Measurements from ENCODE around the gene TNFRSF8.

Gene TNFRSF8

GRCh38 chr1:12185918-12186678 lies 123.0 kb downstream of the TNFRSF8 start:
- H3K27me3 ChIP-seq (ENCODE audit: control insufficient read depth in 1 of 2, insufficient read depth in 2 of 2, low read length in 2 of 2): no peaks in the 10 kb centered on the region
- H3K9me3 ChIP-seq (ENCODE audit: control insufficient read depth in 2 of 2, low read length in 2 of 2): no peaks in the 10 kb centered on the region
- H3K27ac ChIP-seq (ENCODE audit: low read length): peak overlapping the region; percentile 86
- peak overlapping the region in 1 of 2 donors; percentile 51 for H3K9ac ChIP-seq (ENCODE audit: low read length in 2 of 2)
- H3K4me3 ChIP-seq (ENCODE audit: low read length in 2 of 2): peak overlapping the region in 1 of 2 donors; percentile 52
- peaks cover 0 to 5% of the 10 kb centered on the region in 2 donors for H3K36me3 ChIP-seq (ENCODE audit: control insufficient read depth in 2 of 2, insufficient read depth in 2 of 2, low read length in 2 of 2)
- peaks cover 59% of the 10 kb centered on the region for H3K4me1 ChIP-seq (ENCODE audit: control insufficient read depth, insufficient read depth, low read length)

GRCh38 chr1:12186679-12186985 lies 123.5 kb downstream of the TNFRSF8 start:
- Histone ChIP-seq H3K4me3 (ENCODE audit: low read length in 2 of 2) (no peak overlapping the region), H3K9me3 (ENCODE audit: control insufficient read depth in 2 of 2, low read length in 2 of 2) (no peaks in the 10 kb centered on the region), H3K4me1 (ENCODE audit: control insufficient read depth, insufficient read depth, low read length) (peaks cover 54% of the 10 kb centered on the region), H3K36me3 (ENCODE audit: control insufficient read depth in 2 of 2, insufficient read depth in 2 of 2, low read length in 2 of 2) (peaks cover 0 to 7% of the 10 kb centered on the region in 2 donors), H3K27me3 (ENCODE audit: control insufficient read depth in 1 of 2, insufficient read depth in 2 of 2, low read length in 2 of 2) (no peaks in the 10 kb centered on the region), H3K9ac (ENCODE audit: low read length in 2 of 2) (no peak overlapping the region), H3K27ac (ENCODE audit: low read length) (peak overlapping the region; percentile 86)

GRCh38 chr1:12188115-12188514 lies 125.0 kb downstream of the TNFRSF8 start:
- no peaks in the 10 kb centered on the region for H3K27me3 ChIP-seq (ENCODE audit: control insufficient read depth in 1 of 2, insufficient read depth in 2 of 2, low read length in 2 of 2)
- H3K4me3 ChIP-seq (ENCODE audit: low read length in 2 of 2): no peak overlapping the region
- peaks cover 41% of the 10 kb centered on the region for H3K4me1 ChIP-seq (ENCODE audit: control insufficient read depth, insufficient read depth, low read length)
- H3K9me3 ChIP-seq (ENCODE audit: control insufficient read depth in 2 of 2, low read length in 2 of 2): no peaks in the 10 kb centered on the region
- no peak overlapping the region for H3K9ac ChIP-seq (ENCODE audit: low read length in 2 of 2)
- peaks cover 5 to 11% of the 10 kb centered on the region in 2 donors for H3K36me3 ChIP-seq (ENCODE audit: control insufficient read depth in 2 of 2, insufficient read depth in 2 of 2, low read length in 2 of 2)
- H3K27ac ChIP-seq (ENCODE audit: low read length): no peak overlapping the region

GRCh38 chr1:12188657-12189327 lies 125.7 kb downstream of the TNFRSF8 start:
- Histone ChIP-seq H3K27me3 (ENCODE audit: control insufficient read depth in 1 of 2, insufficient read depth in 2 of 2, low read length in 2 of 2) (no peaks in the 10 kb centered on the region), H3K4me1 (ENCODE audit: control insufficient read depth, insufficient read depth, low read length) (peaks cover 39% of the 10 kb centered on the region), H3K27ac (ENCODE audit: low read length) (no peak overlapping the region), H3K4me3 (ENCODE audit: low read length in 2 of 2) (no peak overlapping the region), H3K9me3 (ENCODE audit: control insufficient read depth in 2 of 2, low read length in 2 of 2) (no peaks in the 10 kb centered on the region), H3K36me3 (ENCODE audit: control insufficient read depth in 2 of 2, insufficient read depth in 2 of 2, low read length in 2 of 2) (peaks cover 5 to 11% of the 10 kb centered on the region in 2 donors), H3K9ac (ENCODE audit: low read length in 2 of 2) (no peak overlapping the region)

GRCh38 chr1:12189328-12189682 lies 126.2 kb downstream of the TNFRSF8 start:
- Histone ChIP-seq H3K27ac (ENCODE audit: low read length) (no peak overlapping the region), H3K4me3 (ENCODE audit: low read length in 2 of 2) (no peak overlapping the region), H3K9ac (ENCODE audit: low read length in 2 of 2) (no peak overlapping the region), H3K27me3 (ENCODE audit: control insufficient read depth in 1 of 2, insufficient read depth in 2 of 2, low read length in 2 of 2) (no peaks in the 10 kb centered on the region), H3K36me3 (ENCODE audit: control insufficient read depth in 2 of 2, insufficient read depth in 2 of 2, low read length in 2 of 2) (peaks cover 5 to 11% of the 10 kb centered on the region in 2 donors), H3K9me3 (ENCODE audit: control insufficient read depth in 2 of 2, low read length in 2 of 2) (no peaks in the 10 kb centered on the region), H3K4me1 (ENCODE audit: control insufficient read depth, insufficient read depth, low read length) (peaks cover 34% of the 10 kb centered on the region)

- H3K27ac ChIP-seq (ENCODE audit: low read length): no peak overlapping the region
- H3K27me3 ChIP-seq (ENCODE audit: control insufficient read depth in 1 of 2, insufficient read depth in 2 of 2, low read length in 2 of 2): no peaks in the 10 kb centered on the region
- H3K36me3 ChIP-seq (ENCODE audit: control insufficient read depth in 2 of 2, insufficient read depth in 2 of 2, low read length in 2 of 2): peaks cover 5 to 16% of the 10 kb centered on the region in 2 donors
Observed at GRCh38 chr1:12191242-12192032, 128.3 kb downstream of the TNFRSF8 start.

More at GRCh38 chr1:12191242-12192032, 128.3 kb downstream of the TNFRSF8 start:
- Histone ChIP-seq H3K4me1 (ENCODE audit: control insufficient read depth, insufficient read depth, low read length) (peaks cover 12% of the 10 kb centered on the region), H3K4me3 (ENCODE audit: low read length in 2 of 2) (no peak overlapping the region), H3K9me3 (ENCODE audit: control insufficient read depth in 2 of 2, low read length in 2 of 2) (no peaks in the 10 kb centered on the region), H3K9ac (ENCODE audit: low read length in 2 of 2) (no peak overlapping the region)

Measured in stomach smooth muscle (tissue), 2 donors.